GM12864 (cell line): ENCODE data around the gene OSBPL10.
"Not testable (repeated sequence)": the region's sequence is repeated elsewhere in the genome, so short reads cannot be mapped to it uniquely, and the experiment has no call there.

Experiments used
- DNase-seq: peaks from one replicate; pipeline ENCODE4 v3.0.0-alpha.2; 2011; ENCODE audit warnings: low read depth
- H3K4me3 ChIP-seq: 2 replicates; pipeline ENCODE4 v1.5.1; 2011; ENCODE audit warnings: mild to moderate bottlenecking, low read depth, low read length, control low read depth
- TF ChIP-seq, protein P1 (sequence below): IDR thresholded peaks from 2 replicates; pipeline ENCODE4 v1.5.1; 2011; ENCODE audit warnings: low read depth, mild to moderate bottlenecking, moderate library complexity, low read length, control low read depth, inconsistent platforms; ENCODE audit errors: missing control alignments

OSBPL10 gene

DNA sequence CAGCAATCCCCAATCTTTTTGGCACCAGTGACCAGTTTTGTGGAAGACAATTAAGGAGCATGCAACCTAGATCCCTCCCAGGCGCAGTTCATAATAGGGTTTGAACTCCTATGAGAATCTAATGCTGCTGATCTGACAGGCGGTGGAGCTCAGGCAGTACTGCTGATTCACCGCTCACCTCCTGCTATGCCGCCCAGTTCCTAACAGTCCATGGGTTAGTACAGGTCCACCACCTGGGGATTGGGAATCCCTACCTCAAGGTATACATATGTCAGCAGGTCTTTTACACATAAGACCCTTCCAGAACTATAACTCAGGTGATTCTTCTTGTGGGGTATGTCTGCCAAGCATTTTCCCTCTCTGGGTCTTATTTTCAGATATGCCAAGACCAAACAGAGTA lies 182.2 kb downstream of the OSBPL10 start:
- TF ChIP-seq, protein P1, sequence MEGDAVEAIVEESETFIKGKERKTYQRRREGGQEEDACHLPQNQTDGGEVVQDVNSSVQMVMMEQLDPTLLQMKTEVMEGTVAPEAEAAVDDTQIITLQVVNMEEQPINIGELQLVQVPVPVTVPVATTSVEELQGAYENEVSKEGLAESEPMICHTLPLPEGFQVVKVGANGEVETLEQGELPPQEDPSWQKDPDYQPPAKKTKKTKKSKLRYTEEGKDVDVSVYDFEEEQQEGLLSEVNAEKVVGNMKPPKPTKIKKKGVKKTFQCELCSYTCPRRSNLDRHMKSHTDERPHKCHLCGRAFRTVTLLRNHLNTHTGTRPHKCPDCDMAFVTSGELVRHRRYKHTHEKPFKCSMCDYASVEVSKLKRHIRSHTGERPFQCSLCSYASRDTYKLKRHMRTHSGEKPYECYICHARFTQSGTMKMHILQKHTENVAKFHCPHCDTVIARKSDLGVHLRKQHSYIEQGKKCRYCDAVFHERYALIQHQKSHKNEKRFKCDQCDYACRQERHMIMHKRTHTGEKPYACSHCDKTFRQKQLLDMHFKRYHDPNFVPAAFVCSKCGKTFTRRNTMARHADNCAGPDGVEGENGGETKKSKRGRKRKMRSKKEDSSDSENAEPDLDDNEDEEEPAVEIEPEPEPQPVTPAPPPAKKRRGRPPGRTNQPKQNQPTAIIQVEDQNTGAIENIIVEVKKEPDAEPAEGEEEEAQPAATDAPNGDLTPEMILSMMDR, result no peak
- H3K4me3 ChIP-seq, result no peak overlapping the region
- no peak for DNase-seq

DNA sequence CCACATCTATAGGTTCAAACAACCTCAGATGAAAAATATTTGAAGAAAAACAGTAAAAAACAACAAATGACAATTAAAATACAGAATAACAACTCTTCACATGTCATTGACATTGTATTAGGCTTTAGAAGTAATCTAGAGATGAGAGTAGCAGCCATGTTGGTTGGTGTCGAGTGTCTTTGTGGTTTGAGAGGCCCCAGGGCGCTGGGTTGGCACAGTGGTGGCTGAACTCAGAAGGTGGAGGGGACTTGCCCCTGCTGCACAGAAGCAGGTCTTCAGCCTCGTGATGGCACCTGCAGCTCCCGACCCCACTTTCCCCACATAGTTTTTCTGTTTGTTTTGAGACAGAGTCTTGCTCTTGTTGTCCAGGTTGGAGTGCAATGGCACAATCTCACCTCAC lies 187.2 kb downstream of the OSBPL10 start:
- H3K4me3 ChIP-seq, result no peak overlapping the region
- DNase-seq, result no peak
- TF ChIP-seq, protein P1, result no peak

DNA sequence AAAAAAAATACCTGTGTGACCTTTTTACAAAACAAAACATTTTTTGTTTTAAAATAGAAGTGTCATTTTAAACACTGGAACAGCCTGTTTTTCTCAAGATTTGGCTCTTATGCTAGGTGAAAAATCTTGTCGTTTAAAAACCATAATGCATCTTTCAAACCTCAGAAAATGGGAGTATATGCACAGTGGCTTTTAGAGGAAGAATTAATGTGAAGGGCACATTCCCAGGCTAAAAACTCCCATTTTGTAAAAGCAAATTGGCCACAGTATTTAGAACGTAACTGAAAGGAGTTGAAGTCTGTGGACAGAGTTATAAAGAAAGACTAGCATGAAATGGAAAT lies 190.0 kb downstream of the OSBPL10 start:
- H3K4me3 ChIP-seq, result no peak overlapping the region
- DNase-seq, result no peak
- TF ChIP-seq, protein P1, result no peak

DNA sequence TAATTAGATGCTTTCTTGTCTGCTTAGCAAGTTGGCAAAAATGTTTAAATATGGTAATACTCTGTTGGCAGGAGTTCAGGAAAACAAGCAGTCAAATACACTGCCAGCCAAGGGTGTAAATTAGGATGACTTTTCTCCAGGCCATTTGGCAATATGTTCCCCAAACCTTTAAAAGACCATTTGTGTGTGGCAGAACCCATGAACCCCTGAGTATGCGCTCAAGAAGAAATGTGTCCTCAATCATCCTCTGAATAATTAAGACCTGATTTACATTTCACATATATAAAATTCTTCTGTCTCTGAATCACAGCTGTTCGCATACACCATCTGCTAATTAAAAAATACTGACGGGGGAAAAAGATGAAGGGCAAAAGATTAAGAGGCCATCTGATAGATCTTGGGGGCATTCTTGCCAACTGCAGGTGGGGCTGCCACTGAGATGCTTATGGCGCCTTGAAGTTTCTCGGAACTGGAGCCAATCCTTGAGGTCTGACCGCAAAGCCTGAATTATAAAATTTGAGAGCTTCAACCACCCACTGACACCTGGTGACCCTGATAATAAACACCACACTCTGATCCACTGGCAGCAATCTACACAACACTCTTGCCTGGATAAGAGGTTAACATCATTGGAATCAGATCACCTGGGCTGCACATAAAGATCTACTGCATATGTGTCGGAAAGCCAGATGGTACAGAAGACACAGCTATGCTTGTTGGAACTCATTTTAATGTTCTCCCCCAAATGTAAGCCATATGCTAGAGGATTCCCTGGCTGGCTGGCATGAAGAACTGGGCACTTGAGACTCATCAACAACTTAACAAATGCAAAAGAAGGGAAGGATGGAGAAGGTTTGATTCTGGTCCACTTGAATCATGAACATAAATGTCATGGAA lies 190.6 kb downstream of the OSBPL10 start:
- DNase-seq, result no peak
- no peak overlapping the region for H3K4me3 ChIP-seq
- TF ChIP-seq, protein P1, result no peak

DNA sequence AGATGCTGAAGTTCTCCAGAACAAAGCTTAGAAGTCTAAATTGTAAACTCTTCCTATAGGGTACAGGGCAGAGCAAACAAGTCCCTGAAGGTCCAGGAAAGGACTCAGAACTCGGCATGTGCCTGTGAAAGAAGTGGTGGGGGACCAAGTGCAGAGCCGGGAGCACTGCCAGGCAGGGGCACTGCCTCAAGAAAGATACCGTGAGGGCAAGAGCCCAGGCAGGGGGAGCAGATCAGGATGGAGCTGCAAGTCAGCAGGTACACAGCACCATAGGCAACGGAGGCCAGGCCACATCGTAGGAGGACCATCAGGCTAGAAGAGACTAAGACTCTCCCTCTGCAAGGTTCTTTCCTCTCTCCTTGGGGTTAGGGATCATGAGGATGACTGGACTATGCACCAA lies 191.6 kb downstream of the OSBPL10 start:
- no peak for DNase-seq
- no peak overlapping the region for H3K4me3 ChIP-seq
- TF ChIP-seq, protein P1, result no peak

DNA sequence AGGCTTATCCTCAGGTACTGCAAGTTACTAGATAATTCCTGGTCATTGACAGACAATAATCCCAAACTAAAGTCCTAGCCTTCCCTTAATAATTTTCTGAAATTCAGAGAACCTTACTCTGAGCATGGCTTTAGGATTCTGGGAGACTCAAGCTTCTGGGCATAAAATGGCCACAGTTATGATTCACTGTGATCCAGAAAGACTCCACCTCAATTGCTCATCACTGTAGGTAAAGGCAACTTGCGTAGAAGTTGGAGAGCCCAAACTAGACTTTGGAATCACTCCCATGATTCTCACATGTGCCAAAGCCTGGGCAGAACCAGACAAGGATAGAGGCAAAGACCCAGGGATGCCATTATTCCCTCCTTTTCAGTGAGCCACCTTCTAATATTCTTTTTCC lies 195.3 kb downstream of the OSBPL10 start:
- TF ChIP-seq, protein P1, result no peak
- H3K4me3 ChIP-seq, result no peak overlapping the region
- DNase-seq, result no peak

DNA sequence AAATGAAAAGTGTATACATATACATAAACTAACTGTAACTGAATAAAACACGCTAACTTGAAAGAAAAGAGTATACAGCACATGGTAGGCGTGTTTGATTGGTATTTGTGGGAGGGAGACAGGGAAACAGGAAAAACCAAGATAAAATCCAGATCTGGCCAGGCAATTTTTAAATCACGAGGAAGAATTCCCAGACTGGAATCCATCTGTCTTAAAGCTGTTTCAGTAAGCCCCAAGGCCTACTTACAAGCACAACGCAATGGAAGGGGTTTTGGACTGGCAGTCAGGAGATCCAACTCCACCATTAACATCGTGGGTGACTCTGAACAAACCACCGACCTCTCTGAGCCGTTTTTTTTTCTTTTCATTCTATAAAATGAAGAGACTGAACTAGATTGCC lies 195.8 kb downstream of the OSBPL10 start:
- TF ChIP-seq, protein P1, result no peak
- DNase-seq, result no peak
- H3K4me3 ChIP-seq, result no peak overlapping the region

DNA sequence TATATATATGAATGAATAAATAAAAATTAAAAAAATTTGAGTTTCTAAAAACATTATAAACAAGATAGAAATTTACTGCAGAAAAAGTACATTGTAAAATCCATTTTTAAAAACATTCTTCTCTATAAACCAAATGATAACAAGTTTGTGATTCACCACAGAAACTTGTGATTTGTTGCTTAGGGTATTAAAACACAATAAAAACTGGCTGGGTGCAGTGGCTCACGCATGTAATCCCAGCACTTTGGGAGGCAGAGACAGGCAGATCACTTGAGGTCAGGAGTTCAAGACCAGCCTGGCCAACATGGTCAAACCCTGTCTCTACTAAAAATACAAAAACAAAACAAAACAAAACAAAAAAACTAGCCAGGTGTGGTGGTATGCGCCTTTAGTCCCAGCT lies 197.2 kb downstream of the OSBPL10 start:
- DNase-seq, result not testable (repeated sequence)

DNA sequence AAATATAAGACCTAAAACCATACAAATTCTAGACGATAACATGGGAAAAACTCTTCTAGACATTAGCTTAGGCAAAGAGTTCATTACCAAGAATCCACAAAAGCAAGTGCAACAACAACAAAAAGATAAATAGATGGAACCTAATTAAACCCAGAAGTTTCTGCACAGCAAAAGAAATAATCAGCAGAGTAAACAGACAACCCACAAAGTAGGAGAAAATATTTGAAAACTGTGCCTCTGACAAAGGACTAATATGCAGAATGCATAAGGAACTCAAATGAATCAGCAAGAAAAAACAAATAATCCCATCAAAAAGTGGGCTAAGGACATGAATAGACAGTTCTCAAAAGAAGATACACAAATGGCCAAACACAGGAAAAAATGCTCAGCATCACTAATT lies 198.8 kb downstream of the OSBPL10 start:
- H3K4me3 ChIP-seq, DNase-seq: not testable (repeated sequence)

More for the DNA sequence above, 197.2 kb downstream of the OSBPL10 start:
- not testable (repeated sequence) for H3K4me3 ChIP-seq
